GM18517 (cell line): ENCODE results near the gene ATAD1.
"Not testable (repeated sequence)": the region's sequence is repeated elsewhere in the genome, so short reads cannot be mapped to it uniquely, and the experiment has no call there.

Experiments used
- ATAC-seq: cut with Tn5 transposase; IDR thresholded peaks from one replicate; pipeline ENCODE4 v1.9.1; 2021; ENCODE audit warnings: mild to moderate bottlenecking, moderate library complexity; ENCODE audit not compliant: unreplicated experiment

ATAD1 gene

GRCh38 chr10:87760195-87760905, 57.7 kb downstream of the ATAD1 start:
- ATAC-seq: no peak

- no peak for ATAC-seq
These were observed 58.5 kb downstream of the ATAD1 start for GRCh38 chr10:87759551-87759950.

DNA sequence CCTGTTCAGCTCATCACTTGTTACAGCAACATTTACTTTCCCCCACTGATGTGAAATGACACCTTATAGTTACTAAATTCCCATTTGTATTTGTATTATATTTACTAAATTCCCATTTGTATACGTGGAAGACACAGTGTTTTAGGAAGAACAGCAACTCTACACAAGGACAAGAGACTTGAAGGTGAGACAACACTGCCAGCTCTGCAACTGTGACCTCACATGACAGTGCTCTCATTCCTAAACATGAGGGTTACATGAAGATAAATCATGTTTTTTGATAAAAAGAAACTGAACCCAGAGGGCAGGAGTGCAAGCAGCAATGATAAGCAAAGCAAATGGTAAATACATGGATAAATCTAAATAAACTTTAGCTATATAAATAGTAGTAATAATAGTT, 60.3 kb downstream of the ATAD1 start:
- no peak for ATAC-seq

GRCh38 chr10:87753995-87754866, 63.8 kb downstream of the ATAD1 start:
- ATAC-seq: no peak

- no peak for ATAC-seq
These were observed 65.5 kb downstream of the ATAD1 start for GRCh38 chr10:87752566-87752965.

DNA sequence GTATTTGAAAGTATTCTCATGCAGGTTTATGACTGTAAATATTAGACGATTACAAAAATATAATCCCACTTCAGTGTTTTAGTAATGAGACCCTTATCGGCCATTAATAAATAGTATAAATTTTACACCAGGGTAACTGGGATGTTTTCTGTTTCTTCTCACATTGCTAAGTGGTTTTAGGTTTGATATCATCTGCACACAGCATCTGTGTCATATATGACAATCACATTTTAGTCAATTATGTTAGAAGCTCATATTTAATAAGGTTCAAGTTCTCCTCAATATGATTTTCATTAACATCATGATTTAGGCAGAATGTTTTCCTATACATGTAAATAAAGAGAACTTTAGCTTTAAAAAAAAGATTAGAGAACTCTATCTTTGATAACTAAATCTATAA, 66.8 kb downstream of the ATAD1 start:
- ATAC-seq: no peak

- ATAC-seq: peak; percentile 77
These were observed 67.2 kb downstream of the ATAD1 start for GRCh38 chr10:87750817-87751216.

DNA sequence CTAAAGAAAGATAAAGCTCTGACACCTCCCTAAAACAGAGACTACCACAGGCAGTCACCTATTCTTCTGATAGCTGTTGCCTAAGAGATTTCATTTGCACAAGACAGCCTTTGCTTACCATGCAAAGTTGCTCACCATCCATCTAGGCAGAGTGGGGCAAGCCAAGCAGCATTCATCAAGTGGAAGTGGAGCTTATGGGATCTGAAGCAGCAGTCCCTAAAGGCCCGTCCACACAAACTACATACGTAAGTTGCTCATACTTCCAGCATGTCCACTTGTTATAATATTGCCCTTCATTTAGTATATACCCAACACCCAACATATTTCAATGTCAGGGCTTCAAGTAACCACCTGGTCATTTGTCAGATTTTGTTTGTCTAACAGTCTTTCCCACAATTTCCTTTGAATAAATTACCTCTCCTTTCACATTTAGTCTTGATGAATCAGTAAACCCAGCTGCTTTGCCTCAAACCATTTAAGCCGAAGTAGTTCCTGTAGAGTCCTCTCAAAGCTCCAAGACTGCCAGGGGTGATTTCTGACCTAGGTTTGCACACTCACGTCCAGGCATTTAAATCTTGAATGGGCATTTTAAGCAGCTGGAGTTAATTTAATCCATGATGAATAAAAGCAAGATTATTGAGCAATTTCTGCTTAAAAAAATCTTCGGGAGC, 67.9 kb downstream of the ATAD1 start:
- ATAC-seq: no peak

GRCh38 chr10:87748244-87748643, 69.8 kb downstream of the ATAD1 start:
- ATAC-seq: not testable (repeated sequence)

- ATAC-seq: no peak
These were observed 71.1 kb downstream of the ATAD1 start for GRCh38 chr10:87746911-87747310.

GRCh38 chr10:87744606-87745005, 73.4 kb downstream of the ATAD1 start:
- ATAC-seq: no peak

- ATAC-seq: not testable (repeated sequence)
These were observed 74.9 kb downstream of the ATAD1 start for GRCh38 chr10:87742992-87743610.

DNA sequence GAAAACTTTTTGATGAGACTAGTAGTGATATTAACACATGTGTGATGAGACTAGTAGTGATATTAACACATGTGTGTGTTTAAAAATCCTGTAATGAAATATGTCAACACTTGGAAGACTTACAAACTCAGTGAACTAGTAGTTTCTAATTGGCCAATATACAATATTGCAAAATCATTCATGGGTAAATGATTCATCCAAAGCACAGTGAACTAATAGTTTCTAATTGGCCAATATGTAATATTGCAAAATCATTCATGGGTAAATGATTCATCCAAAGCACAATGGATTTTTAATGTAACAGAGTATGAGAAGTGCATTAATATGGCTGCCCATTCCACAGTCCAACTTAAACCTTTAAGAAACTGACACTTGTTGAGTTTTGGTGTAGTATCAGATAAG, 77.8 kb downstream of the ATAD1 start:
- no peak for ATAC-seq

GRCh38 chr10:87739703-87740102, 78.3 kb downstream of the ATAD1 start:
- ATAC-seq: no peak

- not testable (repeated sequence) for ATAC-seq
These were observed 79.8 kb downstream of the ATAD1 start for GRCh38 chr10:87738253-87738652.

DNA sequence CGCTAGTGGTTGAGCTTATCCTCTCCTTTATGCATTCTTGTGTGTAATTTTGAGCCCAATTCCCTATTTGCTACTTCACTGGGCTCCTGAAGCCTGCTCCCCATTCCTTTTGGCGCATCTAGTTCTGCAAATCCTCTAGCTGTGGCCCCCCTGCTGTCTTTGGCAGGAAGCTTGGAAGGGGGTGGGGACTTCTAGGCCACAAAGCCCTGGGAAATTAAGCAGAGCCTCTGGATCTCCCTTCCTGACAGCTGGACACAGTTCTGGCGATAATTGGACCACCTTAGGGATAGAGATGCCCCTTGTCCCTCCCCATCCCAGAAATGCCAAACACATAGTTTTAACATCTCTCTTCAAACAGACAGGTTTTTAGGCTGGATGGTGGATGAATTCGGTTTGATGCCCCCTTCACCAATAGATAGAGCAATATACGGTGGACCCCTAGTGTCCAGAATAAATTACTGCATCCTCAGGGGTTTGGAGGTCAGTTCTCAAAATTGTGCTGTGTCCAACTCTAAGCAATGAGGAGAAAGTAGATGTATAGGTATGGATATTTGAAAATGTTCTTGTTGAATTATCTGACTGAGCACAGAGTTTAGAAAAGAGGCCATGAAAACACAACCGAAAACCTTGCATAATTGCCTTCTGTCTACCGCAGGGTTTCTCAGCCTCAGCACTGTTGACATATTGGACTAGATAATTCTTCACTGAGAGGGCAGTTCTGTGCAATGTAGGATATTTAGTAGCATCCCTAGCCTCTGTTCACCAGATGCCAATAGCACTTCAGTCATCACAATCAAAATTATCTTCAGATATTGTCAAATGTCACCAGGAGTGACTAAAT, 82.8 kb downstream of the ATAD1 start:
- no peak for ATAC-seq

GRCh38 chr10:87733081-87733480, 84.9 kb downstream of the ATAD1 start:
- ATAC-seq: no peak

DNA sequence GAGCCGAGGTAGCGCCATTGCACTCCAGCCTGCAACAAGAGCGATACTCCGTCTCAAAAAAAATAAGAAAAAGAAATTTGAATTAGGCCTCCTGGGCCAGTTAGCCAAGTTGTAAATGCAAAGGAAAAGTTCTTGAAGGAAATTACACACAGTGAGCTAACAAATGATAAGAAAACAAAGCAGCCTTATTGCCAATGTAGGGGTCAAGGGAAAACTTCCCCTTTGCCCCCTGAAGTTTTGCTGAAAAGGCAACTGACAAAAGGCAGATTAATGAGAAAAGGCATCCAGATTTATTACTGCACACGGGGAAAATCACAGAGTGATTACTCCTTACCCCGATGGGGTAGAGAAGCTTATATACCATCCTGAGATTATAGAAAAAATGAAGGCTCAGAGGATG, 88.1 kb downstream of the ATAD1 start:
- no peak for ATAC-seq

- no peak for ATAC-seq
These were observed 93.2 kb downstream of the ATAD1 start for GRCh38 chr10:87724789-87725188.

- ATAC-seq: no peak
These were observed 94.5 kb downstream of the ATAD1 start for GRCh38 chr10:87723500-87723899.
